CD4-positive, alpha-beta T cell treated with Interleukin-17A for 4 hours (primary cell): ENCODE data around the gene SLC27A1.

Experiments
- DNase-seq: peaks from one replicate; pipeline ENCODE4 v3.0.0-alpha.2; 2020; ENCODE audit warnings: mixed read lengths

Gene SLC27A1

DNA sequence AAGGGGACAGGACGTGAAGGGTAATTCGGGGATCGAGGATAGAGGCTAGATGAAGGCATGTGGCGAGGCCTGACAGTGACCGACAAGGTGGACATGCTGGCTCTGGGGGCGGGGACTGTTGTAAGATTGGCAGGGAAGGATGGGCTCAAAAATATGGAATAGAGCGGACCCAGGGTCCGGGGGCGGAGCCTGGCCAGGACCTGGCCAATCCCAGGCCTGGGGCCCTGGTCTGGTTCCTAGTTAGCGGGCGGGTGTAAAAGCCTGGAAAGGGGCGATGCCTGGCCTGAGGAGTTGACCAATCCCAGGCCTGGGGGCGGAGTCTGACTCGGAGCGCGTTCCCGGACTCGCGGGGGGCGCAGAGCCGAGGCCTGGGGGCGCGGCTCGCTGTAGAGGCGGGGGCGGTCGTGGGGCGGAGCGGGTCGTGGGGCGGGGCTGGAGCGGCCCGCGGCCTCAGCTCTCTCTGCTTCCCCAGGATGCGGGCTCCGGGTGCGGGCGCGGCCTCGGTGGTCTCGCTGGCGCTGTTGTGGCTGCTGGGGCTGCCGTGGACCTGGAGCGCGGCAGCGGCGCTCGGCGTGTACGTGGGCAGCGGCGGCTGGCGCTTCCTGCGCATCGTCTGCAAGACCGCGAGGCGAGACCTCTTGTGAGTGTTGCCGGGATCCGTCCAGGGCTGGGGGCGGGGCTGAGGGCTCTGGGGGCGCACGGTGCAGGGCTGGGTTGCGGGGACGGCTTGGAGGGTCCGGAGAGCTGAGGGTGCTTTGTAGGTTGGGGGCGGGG, at the start of gene SLC27A1:
Gene SLC27A1 (plus strand): TSS at position 457 of the 774 bp plus-strand sequence. CDS start 17 bp downstream, at position 474.
- DNase-seq: peak; percentile 97

DNA sequence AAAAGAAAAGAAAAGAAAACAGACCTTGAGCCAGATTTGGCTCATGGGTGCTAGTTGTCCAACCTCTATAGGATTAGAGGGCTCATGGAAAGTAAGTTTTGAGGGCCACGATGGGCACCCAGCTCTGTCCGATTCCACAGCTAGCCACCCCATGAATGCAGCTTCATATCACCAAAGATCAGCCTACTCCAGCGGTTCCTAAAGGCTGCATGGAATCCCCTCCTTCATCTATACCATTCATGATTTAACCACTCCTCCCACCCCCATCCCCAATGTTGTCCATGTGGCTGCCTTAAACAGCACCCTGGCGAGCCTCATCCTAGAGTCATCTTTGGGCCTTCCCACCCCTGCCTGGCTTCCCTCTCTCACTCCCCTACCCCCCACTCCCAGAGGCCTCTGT, 48.4 kb upstream of the SLC27A1 start:
- no peak for DNase-seq

DNA sequence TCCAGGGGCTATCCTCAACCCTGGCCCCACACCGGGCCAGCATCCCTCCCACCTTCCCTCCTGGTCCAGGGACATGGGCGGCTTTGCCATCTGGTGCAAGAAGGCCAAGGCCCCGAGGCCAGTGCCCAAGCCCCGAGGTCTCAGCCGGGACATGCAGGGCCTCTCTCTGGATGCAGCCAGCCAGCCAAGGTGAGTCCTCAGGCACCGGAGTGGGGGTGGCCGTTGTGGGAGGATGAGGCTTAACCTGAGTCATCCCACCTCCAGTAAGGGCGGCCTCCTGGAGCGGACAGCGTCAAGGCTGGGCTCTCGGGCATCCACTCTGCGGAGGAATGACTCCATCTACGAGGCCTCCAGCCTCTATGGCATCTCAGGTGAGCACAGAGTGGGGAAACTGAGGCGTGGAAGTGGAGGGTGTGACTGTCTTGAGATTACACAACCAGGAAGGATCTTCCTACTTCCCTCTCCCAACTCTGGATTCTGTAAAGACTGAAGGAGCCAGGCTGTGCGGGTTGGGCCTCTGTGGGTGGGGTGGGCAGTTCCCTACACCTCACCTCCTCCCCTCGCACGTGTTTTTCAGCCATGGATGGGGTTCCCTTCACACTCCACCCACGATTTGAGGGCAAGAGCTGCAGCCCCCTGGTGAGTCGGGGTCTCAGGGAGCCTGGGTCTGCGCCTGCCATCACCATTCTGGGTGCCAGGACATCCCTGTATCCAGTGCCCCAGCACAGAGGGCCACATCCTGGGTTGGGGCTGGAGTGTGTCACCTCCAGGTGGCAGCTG, 46.7 kb upstream of the SLC27A1 start:
- DNase-seq: no peak

DNA sequence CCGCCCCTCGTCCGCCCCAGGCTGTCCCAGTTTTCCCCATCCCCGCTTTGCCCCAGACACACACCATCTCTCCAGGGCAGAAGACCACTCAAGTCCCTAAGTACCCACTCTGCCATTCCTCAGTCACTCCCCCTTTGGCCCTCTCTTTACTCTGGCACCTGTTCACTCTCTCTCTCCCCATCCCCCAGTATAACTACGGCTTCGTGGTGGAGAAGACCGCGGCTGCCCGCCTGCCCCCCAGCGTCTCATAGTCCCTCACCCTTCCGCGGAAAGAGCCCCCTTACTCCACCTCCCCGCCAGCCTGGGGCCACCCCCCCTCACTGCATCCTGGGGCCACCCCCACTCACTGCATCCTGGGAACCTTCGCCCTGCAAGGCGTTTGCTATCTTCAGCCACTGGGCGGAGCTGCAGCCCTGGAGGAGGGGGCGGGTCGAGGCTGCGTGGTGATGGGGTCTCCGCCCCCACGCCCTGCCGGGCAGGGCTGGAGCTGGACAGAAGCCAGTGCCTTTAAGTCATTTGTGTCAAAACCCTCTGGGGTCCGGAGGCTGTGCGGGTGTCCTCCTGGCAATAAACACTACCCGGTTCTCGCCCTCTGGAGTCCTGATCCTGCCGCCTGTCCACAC, 45.5 kb upstream of the SLC27A1 start:
- peak; percentile 52 for DNase-seq

DNA sequence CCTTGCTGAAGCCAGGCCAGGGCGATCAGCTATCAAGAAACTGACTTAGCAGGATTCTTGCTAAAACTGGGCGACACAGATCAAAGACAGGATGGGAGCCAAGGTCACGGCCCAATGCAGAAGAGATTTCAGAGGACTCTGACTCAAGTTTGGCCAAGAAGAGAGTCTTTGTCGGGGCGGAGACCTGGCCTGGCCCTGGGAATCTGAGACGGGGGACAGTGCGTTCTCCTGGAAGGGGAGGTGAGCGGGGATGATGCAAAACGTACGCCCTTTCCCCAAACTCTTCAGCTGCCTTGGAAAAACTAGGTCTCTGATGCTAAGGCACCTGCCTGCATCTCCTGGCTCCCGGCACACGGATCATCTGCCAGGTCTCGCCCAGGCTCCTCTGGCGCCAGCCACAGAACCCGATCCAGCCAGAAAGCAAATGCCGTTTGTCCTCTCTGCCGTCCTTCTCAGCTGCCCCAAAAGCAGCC, 40.6 kb upstream of the SLC27A1 start:
- DNase-seq: no peak

DNA sequence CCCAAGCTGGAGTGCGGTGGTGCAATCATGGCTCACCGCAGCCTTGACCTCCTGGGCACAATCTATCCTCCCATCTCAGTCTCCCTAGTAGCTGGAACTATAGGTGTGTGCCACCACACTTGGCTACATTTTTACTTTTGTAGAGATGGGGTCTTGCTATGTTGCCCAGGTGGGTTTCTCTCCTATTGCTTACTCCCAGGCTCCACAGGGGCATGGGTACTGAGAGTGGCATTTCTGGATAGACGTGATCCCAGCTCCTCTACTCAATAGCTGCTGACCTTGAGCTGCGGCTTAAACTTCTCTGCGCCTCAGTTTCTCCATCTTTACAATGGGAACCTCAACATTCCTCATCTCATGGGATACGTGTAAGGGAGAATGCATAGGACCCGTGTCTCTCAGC, 38.9 kb upstream of the SLC27A1 start:
- no peak for DNase-seq

DNA sequence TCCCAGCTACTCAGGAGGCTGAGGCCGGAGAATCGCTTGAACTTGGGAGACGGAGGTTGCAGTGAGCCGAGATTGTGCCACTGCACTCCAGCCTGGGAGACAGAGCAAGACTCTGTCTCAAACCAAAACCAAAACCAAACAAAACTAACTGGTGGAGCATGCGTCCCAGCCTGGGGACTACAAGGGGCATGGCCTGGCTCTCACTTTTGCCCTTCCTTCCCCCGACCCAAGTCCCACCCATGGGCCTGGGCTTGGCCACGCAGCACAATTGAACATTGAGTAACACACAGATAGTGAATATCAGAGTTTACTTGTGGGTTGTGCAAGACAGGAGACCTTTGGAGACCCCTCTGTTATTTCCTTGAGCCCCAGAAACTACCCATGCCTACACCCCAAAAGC, 35.1 kb upstream of the SLC27A1 start:
- DNase-seq: no peak

DNA sequence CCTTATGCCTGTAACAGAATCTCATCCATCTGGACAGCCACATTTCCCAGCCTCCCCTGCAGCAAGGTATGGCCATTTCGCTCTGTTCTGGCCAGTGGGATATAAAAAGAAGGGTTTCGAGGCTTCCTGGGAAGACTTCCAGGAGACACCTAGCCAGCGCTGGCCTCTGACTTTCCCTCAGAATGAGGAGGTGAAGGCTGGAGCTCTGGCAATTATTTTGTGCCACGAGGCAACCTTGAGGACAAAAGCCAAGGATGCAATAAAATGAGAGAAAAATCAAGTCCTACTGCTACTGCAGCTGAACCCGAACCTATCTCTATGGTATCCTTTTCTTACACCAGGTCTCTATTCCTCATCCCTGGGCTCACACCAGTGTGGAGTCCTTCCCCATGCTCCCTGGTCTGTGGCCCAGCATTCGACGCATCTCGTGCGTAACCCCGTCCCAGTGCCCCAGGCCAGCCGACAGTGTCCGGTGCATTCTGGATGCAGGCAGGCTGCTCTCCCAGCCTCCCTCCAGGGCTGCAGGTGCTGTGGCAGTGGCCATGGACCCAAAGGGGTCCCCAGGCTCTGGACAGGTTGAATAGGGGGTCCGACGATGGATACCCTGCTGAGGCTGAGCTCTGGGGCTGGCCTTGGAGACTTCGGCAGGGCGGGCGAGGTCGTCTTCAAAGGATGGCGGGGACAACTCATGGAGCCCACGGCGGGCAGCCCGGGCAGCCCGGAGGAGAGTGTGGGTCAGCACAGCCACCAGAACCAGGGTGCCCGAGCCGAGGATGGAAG, 34.0 kb upstream of the SLC27A1 start:
- no peak for DNase-seq

DNA sequence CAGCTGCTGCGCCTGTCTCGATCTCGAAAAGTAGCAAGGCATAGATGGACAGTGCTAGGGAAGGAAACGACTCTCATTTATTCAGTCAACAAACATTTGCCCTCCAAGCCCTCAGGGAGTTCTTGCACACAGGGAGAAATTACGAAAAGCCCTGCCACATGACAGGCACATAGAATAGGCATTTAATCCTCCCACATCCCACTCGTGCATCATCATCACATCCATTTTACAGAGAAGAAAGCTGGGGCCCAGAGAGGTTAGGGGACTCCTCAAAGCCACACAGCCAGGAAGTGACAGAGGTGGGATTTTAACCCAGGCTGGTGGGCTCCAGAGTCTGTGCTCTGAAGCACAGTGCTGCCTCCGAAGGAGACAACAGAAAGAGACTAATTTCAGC, 33.5 kb upstream of the SLC27A1 start:
- DNase-seq: no peak

DNA sequence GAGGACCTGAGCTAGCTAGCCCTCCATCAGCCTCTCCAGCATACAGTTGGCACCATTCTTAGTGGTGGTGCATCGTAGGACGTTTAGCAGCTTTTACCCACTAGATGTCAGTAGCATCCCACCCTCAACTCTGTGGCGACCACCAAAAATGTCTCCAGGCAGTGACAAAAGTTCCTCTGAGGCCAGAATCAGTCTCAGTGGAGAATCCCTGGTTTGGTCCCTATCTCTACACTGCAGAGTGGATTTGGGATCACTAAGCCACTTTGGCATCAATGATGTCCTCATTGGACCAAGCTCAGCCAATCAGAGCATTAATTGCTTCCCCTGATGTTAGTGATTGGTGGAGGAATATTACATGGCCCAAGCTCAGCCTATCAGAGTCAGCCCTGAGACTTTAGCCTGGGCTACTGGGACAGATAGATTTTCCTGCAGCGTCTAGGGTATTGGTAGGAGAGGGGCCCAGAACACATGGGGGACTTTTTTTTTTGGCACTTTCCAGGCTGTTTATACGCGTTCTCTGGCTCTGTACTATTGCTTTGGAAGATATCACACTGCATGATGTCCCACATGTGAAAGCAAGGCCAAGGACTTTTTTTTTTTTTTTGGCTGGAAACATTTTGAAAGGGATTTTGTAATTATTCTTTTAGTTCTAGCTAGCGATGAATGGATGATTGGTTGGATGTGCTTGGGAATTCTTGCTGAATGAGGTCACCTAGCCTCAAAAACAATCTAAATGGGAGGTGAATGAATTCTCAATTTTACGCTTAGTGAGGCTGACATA, 28.9 kb upstream of the SLC27A1 start:
- peak; percentile 25 for DNase-seq

DNA sequence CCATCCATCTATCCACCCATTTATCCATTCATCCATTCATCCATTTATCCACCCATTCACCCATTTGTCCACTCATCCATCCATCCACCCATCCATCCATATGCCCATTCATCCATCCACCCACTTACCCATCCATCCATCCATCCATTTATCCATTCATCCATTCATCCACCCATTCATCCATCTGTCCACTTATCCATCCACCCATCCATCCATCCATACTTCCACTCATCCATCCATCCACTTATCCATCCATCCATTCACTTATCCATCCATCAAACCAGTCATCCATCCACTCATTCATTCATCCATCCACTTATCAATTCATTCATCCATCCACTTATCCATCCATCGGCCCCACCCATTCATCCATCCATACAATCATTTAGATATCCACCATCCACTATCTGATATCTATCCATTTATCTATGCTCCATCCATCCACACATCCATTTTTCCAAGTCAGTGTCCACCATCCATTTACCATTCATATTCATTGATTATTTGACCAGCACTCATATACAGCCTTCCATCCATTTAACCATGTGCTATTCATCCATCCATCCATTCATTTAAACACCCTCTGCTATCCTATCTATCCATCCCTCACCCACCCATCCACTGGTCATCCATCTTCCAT, 24.7 kb upstream of the SLC27A1 start:
- no peak for DNase-seq

DNA sequence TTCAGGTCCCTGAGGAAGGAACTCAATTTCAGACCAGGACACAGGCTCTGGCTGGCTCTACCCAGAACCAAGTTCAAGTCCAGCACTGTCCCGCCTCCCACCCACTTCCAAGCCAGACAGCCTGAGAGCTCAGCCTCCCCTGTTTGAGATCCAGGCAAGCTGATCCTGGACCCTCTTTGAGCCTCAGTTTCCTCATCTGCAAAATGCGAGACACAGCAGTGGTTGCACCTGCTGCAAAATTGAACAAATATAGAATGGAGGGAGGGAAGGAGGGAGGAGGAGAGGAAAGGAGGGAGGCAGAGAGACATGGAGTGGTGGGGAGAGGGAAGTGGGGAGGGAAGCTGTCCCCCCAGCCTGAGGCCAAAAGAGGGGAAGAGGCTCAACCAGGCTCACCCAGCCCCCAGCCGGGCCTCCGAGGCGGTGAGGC, 22.6 kb upstream of the SLC27A1 start:
- no peak for DNase-seq

DNA sequence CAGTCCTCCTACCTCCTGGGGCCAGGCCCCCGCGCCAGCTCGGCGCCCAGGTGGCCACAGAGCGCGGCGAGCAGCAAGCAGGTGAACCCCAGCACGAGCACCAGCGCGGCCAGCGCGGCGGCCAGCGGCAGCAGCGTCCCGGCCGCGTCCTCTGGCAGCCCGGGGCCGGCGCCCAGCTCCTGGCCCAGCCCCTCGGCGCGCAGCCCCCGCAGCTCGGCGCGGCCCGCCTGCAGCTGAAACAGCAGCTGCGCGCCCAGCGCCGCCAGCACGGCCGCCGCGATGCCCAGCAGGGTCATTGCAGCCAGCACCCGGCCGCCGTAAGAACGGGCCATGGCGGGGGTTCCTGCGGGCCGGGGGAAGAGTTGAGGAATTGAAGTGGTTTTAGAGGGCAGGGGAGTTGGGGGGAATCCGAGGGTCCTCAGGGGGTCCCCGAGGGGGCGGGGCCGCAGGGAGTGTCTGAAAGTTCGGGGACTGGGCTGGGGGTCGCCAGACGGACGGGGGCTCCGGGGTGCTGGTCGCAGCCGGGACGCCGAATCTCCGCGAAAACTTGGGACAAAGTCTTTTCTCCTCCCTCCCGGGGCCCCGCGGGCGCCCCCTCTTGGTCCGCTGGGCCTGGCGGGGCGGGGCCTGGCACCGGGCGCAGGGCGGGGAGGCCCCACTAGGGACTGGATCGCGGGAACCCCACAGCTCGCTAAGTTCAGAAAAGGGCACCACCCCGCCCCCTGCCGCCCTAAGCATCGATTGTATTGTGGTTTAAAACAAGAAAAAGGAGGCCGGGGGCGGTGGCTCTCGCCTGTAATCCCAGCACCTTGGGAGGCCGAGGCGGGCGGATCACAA, 22.0 kb upstream of the SLC27A1 start, which contains the start of gene TMEM221:
Gene TMEM221 (minus strand): TSS at position 538 of the 837 bp plus-strand sequence. CDS start 206 bp downstream, at position 332.
- DNase-seq: peak; percentile 76

DNA sequence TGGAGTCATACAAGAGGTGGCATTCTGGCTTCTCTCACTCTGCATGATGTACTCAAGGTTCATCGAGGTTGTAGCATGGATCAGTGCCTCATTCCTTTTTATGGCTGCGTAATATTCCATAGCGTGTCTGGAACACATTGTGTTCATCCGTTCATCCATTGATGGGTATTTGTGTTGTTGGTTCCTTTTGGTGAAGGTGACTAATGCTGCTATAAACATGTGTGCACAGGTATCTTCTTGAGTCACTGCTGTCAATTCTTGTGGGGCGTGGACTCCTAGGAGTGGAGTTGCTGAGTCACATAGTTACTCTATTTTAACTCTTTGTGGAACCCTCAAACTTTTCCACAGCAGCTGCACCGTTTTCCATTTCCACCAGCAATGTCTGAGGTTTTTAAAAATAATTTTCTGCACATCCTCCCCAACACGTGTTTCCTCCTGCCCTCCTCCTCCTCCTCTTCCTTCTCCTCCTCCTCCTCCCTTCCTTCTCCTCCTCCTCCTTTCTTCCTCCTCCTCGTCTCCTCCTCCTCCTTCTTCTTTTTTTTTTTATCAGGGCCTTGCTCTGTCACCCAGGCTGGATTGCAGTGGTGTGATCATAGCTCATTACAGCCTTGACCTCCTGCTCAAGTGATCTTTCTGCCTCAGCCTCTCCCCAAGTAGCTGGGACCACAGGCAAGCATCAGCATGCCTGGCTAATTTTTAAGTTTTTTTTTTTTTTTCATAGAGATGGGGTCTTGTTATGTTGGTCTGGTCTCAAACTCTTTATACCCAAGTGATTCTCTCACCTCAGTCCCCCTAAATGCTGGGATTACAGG, 19.9 kb upstream of the SLC27A1 start:
- DNase-seq: peak; percentile 46

DNA sequence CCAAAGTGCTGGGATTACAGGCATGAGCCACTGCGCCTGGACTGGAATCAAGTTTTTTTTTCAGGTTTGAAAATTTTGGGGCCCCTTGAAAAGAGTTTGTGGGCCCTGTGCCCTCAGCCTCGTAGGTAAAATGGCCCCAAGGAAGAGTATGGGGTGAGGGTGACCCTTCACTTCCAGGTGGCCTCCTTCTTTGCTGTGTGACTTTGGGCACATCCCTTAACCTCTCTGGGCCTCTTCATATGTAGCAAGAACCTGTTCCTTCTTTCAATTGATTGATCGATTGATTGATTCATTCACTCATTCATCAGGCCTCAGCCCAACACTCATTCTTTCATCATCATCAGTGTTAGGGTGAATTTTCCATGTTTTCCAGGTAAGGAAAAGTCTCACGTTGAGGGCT, 18.5 kb upstream of the SLC27A1 start:
- no peak for DNase-seq

DNA sequence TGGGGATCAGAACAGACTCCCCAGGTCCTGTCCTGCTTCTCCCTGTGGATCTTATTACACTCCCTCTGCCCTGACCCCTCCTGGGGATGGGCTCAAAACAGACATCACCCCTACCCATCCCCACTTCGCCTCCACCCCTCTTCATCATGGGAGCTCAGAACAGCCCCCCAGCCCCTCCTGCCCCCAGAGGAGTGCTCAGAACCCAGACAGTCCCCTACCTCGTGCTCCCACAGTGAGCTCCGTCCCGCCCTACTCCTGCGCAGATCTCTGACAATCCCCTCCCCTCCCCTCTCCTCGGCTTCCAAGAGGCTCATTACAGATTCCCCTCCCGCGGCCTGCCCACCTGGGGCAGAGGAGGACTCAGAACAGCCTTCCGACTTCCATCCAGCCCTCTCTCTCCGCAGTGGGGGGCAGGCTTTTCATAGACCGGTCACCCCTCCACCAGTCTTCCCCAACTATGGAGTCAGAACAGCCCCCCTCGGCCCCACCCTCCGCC, 15.7 kb upstream of the SLC27A1 start:
- no peak for DNase-seq

DNA sequence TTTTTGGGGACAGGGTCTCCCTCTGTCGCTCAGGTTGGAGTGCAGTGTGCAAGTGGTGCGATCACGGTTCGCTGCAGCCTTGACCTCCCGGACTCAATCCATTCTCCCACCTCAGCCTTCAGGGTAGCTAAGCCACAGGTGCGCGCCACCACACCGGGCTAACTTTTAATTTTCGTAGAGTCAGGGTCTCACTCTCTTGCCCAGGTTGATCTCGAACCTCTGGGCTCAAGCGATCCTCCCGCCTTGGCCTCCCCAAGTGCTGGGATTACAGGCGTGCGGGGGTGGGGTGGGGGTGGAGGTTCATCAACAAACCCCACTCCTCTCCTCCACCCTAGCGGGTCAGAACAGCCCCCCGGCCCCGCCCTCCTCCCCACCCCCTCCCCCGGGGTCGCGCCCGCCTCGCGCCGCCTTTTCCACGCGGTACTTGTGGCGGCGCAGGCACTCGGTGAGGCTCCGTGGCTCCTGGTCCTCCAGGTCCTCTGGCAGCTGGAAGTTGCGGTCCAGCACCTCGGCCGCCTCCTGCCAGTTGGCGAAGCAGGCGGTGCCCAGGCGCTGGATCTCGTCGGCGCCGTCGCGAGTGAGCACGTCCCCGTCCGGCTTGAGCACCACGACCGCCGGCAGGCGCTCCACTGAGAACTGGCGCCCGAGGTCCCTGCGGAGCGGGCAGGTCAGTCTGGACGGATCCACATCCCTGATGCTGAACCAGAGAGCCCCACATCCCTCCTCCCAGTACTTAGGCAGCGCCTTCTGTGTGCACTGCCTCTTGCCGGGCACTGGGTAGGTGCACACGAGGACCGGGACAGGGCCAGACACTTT, 14.8 kb upstream of the SLC27A1 start:
- no peak for DNase-seq

DNA sequence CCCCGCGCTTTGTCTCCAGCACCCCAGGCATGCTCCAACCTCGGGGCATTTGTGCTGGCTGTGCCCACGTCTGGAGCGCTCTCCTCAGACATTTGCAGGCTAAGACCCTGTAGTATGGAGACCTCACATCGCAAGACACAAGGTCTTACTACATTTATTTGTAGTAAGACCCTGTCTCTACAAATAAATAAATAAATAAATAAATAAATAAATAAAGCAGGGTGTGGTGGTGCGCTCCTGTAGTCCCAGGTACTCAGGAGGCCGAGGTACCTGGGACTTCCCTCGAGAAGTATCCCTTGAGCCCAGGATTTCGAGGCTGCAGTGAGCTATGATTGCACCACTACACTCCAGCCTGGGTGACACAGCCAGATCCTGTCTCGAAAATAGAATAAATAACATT, 14.2 kb upstream of the SLC27A1 start:
- no peak for DNase-seq
